ENCODE data around the gene RTL10.

GRCh38 chr22:19815093-19815822 is 39.4 kb downstream of the RTL10 start:
- no peak for TF ChIP-seq CTCF (IDR thresholded peaks at IDR 0.05)
- no peak for TF ChIP-seq POLR2A (IDR thresholded peaks at IDR 0.05)
